Pons (tissue), 1 donor: ENCODE data around the gene PPM1G.
"Not testable (repeated sequence)": the region's sequence is repeated elsewhere in the genome, so short reads cannot be mapped to it uniquely, and the experiment has no call there.

Experiments
- DNase-seq: peaks from one replicate; pipeline ENCODE4 v3.0.0-alpha.2; 2016; ENCODE audit warnings: low spot score

The PPM1G gene

GRCh38 chr2:27375513-27376099, 33.8 kb downstream of the PPM1G start:
- no peak for DNase-seq

GRCh38 chr2:27373567-27373966, 35.8 kb downstream of the PPM1G start:
- DNase-seq, result no peak

- DNase-seq, result no peak
These were observed 36.5 kb downstream of the PPM1G start for GRCh38 chr2:27372937-27373336.

DNA sequence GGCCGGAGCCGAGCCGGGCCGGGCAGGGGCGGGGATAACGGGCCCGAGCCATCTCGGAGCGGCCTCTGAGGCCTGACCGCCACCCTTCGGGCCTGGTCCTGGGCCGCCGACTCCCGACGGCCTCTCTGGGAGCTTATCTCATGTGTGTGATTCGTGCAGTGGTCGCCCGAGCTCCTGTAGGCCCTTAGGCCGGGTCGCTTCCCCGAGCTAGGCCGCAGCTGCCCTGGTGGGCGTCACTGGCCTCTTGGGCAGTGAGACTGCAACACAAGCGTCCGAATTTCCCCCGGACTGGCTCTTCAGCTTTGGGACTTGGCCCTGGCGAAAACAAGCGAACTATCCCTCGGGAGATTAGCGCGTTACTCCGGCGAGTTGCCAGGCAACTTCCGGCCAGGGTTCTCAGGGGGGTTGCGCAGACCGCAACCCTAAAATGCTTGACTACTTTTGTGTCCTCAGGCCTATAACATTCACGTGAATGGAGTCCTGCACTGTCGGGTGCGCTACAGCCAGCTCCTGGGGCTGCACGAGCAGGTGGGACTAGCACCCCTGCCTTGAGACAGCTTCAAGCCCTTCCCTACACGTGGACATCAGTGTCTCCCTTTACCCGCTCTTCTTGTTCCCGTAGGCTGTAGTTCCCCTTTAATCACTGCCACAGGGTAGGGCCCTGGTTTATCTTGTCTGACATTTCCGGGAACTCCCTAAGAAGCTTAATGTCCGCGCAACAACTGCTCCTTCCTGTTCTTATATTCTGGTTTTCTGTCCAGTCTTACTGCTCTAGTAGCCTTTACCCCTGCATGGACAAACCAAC, 38.4 kb downstream of the PPM1G start:
- peak; percentile 55 for DNase-seq

GRCh38 chr2:27370026-27370815, 39.2 kb downstream of the PPM1G start, which contains the start of the genes EIF2B4 and SNX17:
Gene EIF2B4 (minus strand): TSS chr2:27370338. CDS start chr2:27370314, 24 bp downstream.
Gene SNX17 (plus strand): TSS chr2:27370616. CDS start chr2:27370744, 128 bp downstream.
- peak; percentile 99 for DNase-seq

DNA sequence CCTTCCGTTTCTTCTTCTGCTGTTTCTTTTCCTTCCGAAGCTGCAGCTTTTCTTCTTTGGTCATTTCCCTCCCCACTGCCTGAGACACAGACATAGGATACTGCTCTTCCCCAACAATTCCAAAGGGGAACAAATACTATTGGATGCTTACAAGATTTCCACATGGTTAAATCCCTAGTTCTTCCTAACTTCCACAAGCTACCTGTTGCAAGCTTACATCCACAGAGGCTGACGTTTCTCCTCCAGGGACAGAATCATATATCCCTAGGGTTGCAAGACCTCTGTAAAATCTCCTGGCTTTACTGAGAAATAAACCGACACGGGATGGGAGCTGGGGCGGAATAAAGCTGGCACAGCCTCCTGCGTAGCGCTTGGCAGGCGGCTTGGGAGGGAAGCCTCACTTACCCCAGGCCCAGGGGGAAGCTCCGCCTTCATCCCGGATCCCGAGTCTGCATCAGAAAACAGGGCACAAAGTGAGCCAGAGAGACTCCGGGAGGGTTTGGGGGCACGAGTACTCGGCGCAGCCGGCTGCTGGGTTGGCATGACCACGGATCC, 39.8 kb downstream of the PPM1G start:
- peak; percentile 46 for DNase-seq

- DNase-seq, result no peak
These were observed 45.5 kb downstream of the PPM1G start for GRCh38 chr2:27363933-27364332.

- no peak for DNase-seq
These were observed 46.5 kb downstream of the PPM1G start for GRCh38 chr2:27362678-27363420.

DNA sequence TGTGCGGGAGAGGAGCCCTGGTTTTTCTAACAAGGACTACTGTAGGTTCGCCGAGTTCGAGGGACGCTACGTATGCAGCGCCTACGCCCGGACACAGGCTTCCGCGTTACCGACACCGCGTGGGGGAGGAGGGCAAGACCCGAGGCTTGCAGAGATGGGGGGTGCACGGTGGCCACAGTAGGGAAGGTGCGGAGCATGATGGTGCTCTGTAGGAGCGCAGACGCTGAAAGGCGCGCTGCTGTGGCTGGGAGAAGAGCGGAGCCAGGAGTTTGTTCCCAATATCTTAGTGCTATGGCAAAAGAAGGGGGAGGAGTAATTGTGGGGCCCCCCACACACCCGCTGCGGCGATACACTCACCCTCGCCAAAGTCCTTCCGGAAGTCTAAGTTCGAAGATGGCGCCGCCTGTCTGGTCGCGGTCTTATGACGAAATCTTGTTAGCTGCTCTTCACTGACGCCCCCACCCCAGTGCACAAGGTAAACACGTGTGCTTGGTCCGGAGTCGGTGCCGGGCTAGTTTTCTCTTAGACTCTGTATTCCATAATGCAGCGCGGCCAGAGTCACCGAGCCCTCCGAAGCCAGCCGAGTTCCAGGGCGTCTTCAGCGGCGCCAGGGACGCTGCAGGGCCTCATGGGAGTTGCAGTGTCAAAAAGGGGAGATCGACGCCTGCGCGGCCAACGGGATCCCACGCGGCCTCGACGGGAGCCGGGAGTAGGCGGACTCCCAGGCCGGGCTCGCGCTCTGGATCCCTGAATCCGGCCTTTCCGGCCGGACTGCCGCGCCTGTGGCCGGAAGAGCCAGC, 52.8 kb downstream of the PPM1G start, which contains the start of gene GTF3C2:
Gene GTF3C2 (minus strand): TSS at position 383 of the 800 bp plus-strand sequence. CDS start 13,210 bp downstream, outside the sequence.
- peak; percentile 98 for DNase-seq

- DNase-seq, result peak; percentile 40
These were observed 53.4 kb downstream of the PPM1G start for GRCh38 chr2:27356056-27356381.

- DNase-seq, result no peak
These were observed 54.8 kb downstream of the PPM1G start for GRCh38 chr2:27354597-27354927.

GRCh38 chr2:27353762-27354596, 55.4 kb downstream of the PPM1G start:
- no peak for DNase-seq

DNA sequence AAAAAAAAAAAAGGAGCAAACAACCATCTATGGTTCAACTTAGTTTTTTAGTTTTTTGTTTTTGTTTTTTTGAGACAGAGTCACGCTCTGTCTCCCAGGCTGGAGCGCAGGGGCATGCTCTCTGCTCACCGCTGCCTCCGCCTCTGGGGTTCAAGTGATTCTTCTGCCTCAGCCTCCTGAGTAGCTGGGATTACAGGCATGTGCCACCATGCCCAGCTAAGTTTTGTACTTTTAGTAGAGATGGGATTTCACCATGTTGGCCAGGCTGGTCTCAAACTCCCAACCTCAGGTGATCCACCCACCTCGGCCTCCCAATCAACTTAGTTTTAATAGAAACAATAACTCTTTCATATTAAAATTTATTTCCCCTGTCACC, 56.0 kb downstream of the PPM1G start:
- not testable (repeated sequence) for DNase-seq

- DNase-seq, result no peak
These were observed 57.4 kb downstream of the PPM1G start for GRCh38 chr2:27351802-27352598.

DNA sequence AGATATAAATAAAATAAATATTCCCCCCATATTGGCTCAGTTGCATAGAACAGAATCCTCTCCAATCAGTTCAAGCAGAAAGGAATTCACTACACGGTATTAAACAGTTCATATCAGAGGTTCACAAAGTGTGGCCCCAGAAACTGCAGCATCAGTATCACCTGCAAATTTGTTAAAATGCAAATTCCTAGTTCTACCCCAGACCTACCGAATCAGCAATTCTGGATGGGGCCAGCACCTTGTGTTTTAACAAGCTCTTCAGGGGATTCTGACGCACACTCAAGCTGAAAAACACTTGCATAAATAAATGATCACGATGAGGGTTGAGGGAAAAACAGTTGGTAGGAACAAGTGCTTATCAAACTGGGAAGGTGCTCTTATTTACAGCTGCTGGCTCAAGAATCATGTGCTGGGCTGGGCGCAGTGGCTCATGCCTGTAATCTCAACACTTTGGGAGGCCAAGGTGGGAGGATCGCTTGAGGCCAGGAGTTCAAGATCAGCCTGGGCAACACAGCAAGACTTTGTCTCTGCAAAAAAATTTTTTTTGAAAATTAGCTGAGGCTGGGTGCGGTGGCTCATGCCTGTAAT, 59.2 kb downstream of the PPM1G start:
- DNase-seq, result no peak

GRCh38 chr2:27347641-27348040, 61.8 kb downstream of the PPM1G start:
- no peak for DNase-seq

DNA sequence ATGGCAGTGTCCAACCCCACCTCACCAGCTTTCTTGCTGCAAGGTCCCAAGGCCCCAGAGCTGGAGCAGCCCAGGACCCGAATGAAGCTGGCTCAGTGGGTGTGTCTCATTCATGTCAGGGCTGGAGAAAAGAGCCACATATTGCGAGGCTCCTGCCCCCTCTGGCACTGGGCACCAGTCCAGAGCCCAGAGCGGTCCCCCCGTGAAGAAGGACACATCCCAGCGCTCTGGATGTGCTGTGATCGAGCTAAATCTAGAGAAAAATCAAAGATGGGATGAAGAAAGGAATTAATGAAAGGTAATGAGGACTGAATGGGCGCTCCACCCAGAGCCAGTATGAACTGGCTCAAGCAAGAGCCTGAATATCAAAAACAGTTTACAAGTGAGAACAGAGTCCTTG, 73.2 kb downstream of the PPM1G start:
- DNase-seq, result no peak

DNA sequence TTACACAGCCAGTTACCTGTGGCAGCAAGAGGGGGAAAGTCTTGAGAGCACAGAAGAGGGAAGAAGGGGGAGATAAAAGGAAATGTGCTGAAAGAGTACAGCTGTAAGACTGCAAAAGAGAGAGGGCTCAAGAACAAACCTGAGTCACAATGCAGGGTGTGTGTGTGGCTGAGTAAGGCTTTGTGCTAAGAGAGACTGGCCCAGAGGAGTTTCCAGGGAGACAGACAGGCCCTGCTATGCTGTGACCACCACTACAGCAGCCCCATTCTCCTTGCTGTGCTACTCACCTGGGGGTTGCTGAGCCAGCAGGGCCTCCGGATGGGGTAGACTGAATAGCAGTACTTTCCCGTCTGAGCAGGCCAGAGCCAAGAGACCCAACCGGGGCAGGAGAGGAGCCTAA, 74.1 kb downstream of the PPM1G start:
- no peak for DNase-seq
